ENCODE measurements around the gene OPRM1.

OPRM1 gene

GRCh38 chr6:154210678-154211077, 171.6 kb downstream of the OPRM1 start:
- H3K27me3 ChIP-seq (ENCODE audit: low read depth, low read length) = no peaks in the 10 kb centered on the region
- H3K9me3 ChIP-seq (ENCODE audit: control insufficient read depth in 1 of 2, low read length in 2 of 2) = no peaks in the 10 kb centered on the region
- no peak overlapping the region for H3K27ac ChIP-seq (ENCODE audit: low read length)
- H3K4me1 ChIP-seq (ENCODE audit: control insufficient read depth in 1 of 2, insufficient read depth in 2 of 2, low read length in 2 of 2) = no peaks in the 10 kb centered on the region
- no peaks in the 10 kb centered on the region for H3K36me3 ChIP-seq (ENCODE audit: control insufficient read depth in 1 of 2, insufficient read depth in 2 of 2, low read length in 2 of 2)
- no peak overlapping the region for H3K4me3 ChIP-seq (ENCODE audit: low read depth in 1 of 2, low read length in 2 of 2)

GRCh38 chr6:154213782-154214181, 174.7 kb downstream of the OPRM1 start:
- H3K36me3 ChIP-seq (ENCODE audit: control insufficient read depth in 1 of 2, insufficient read depth in 2 of 2, low read length in 2 of 2) = no peaks in the 10 kb centered on the region
- H3K4me3 ChIP-seq (ENCODE audit: low read depth in 1 of 2, low read length in 2 of 2) = no peak overlapping the region
- H3K27ac ChIP-seq (ENCODE audit: low read length) = no peak overlapping the region
- no peaks in the 10 kb centered on the region for H3K9me3 ChIP-seq (ENCODE audit: control insufficient read depth in 1 of 2, low read length in 2 of 2)
- no peaks in the 10 kb centered on the region for H3K27me3 ChIP-seq (ENCODE audit: low read depth, low read length)
- no peaks in the 10 kb centered on the region for H3K4me1 ChIP-seq (ENCODE audit: control insufficient read depth in 1 of 2, insufficient read depth in 2 of 2, low read length in 2 of 2)

- no peak overlapping the region for H3K27ac ChIP-seq (ENCODE audit: low read length)
These were observed 179.3 kb downstream of the OPRM1 start for GRCh38 chr6:154218301-154218700.

GRCh38 chr6:154218787-154219186, 179.7 kb downstream of the OPRM1 start:
- Histone ChIP-seq H3K4me3 (ENCODE audit: low read depth in 1 of 2, low read length in 2 of 2) (no peak overlapping the region), H3K36me3 (ENCODE audit: control insufficient read depth in 1 of 2, insufficient read depth in 2 of 2, low read length in 2 of 2) (no peaks in the 10 kb centered on the region), H3K9me3 (ENCODE audit: control insufficient read depth in 1 of 2, low read length in 2 of 2) (no peaks in the 10 kb centered on the region), H3K27ac (ENCODE audit: low read length) (no peak overlapping the region), H3K4me1 (ENCODE audit: control insufficient read depth in 1 of 2, insufficient read depth in 2 of 2, low read length in 2 of 2) (no peaks in the 10 kb centered on the region), H3K27me3 (ENCODE audit: low read depth, low read length) (no peaks in the 10 kb centered on the region)

More at GRCh38 chr6:154218301-154218700, 179.3 kb downstream of the OPRM1 start:
- no peaks in the 10 kb centered on the region for H3K9me3 ChIP-seq (ENCODE audit: control insufficient read depth in 1 of 2, low read length in 2 of 2)
- no peaks in the 10 kb centered on the region for H3K36me3 ChIP-seq (ENCODE audit: control insufficient read depth in 1 of 2, insufficient read depth in 2 of 2, low read length in 2 of 2)
- no peaks in the 10 kb centered on the region for H3K4me1 ChIP-seq (ENCODE audit: control insufficient read depth in 1 of 2, insufficient read depth in 2 of 2, low read length in 2 of 2)
- no peak overlapping the region for H3K4me3 ChIP-seq (ENCODE audit: low read depth in 1 of 2, low read length in 2 of 2)
- H3K27me3 ChIP-seq (ENCODE audit: low read depth, low read length) = no peaks in the 10 kb centered on the region

- Histone ChIP-seq H3K27me3 (ENCODE audit: low read depth, low read length) (no peaks in the 10 kb centered on the region), H3K36me3 (ENCODE audit: control insufficient read depth in 1 of 2, insufficient read depth in 2 of 2, low read length in 2 of 2) (no peaks in the 10 kb centered on the region), H3K9me3 (ENCODE audit: control insufficient read depth in 1 of 2, low read length in 2 of 2) (no peaks in the 10 kb centered on the region), H3K4me3 (ENCODE audit: low read depth in 1 of 2, low read length in 2 of 2) (no peak overlapping the region), H3K27ac (ENCODE audit: low read length) (no peak overlapping the region), H3K4me1 (ENCODE audit: control insufficient read depth in 1 of 2, insufficient read depth in 2 of 2, low read length in 2 of 2) (no peaks in the 10 kb centered on the region)
These were observed 180.2 kb downstream of the OPRM1 start for GRCh38 chr6:154219250-154219649.

- Histone ChIP-seq H3K27me3 (ENCODE audit: low read depth, low read length) (no peaks in the 10 kb centered on the region), H3K4me3 (ENCODE audit: low read depth in 1 of 2, low read length in 2 of 2) (no peak overlapping the region), H3K4me1 (ENCODE audit: control insufficient read depth in 1 of 2, insufficient read depth in 2 of 2, low read length in 2 of 2) (no peaks in the 10 kb centered on the region), H3K36me3 (ENCODE audit: control insufficient read depth in 1 of 2, insufficient read depth in 2 of 2, low read length in 2 of 2) (no peaks in the 10 kb centered on the region), H3K9me3 (ENCODE audit: control insufficient read depth in 1 of 2, low read length in 2 of 2) (no peaks in the 10 kb centered on the region), H3K27ac (ENCODE audit: low read length) (no peak overlapping the region)
These were observed 183.7 kb downstream of the OPRM1 start for GRCh38 chr6:154222716-154223115.

GRCh38 chr6:154223296-154223695, 184.3 kb downstream of the OPRM1 start:
- Histone ChIP-seq H3K4me3 (ENCODE audit: low read depth in 1 of 2, low read length in 2 of 2) (no peak overlapping the region), H3K4me1 (ENCODE audit: control insufficient read depth in 1 of 2, insufficient read depth in 2 of 2, low read length in 2 of 2) (no peaks in the 10 kb centered on the region), H3K9me3 (ENCODE audit: control insufficient read depth in 1 of 2, low read length in 2 of 2) (no peaks in the 10 kb centered on the region), H3K27me3 (ENCODE audit: low read depth, low read length) (no peaks in the 10 kb centered on the region), H3K27ac (ENCODE audit: low read length) (no peak overlapping the region), H3K36me3 (ENCODE audit: control insufficient read depth in 1 of 2, insufficient read depth in 2 of 2, low read length in 2 of 2) (no peaks in the 10 kb centered on the region)

- H3K4me3 ChIP-seq (ENCODE audit: low read depth in 1 of 2, low read length in 2 of 2) = no peak overlapping the region
- no peak overlapping the region for H3K27ac ChIP-seq (ENCODE audit: low read length)
- H3K9me3 ChIP-seq (ENCODE audit: control insufficient read depth in 1 of 2, low read length in 2 of 2) = no peaks in the 10 kb centered on the region
- H3K4me1 ChIP-seq (ENCODE audit: control insufficient read depth in 1 of 2, insufficient read depth in 2 of 2, low read length in 2 of 2) = no peaks in the 10 kb centered on the region
- H3K27me3 ChIP-seq (ENCODE audit: low read depth, low read length) = no peaks in the 10 kb centered on the region
- no peaks in the 10 kb centered on the region for H3K36me3 ChIP-seq (ENCODE audit: control insufficient read depth in 1 of 2, insufficient read depth in 2 of 2, low read length in 2 of 2)
These were observed 187.4 kb downstream of the OPRM1 start for GRCh38 chr6:154226461-154226860.

GRCh38 chr6:154227862-154228520, 189.0 kb downstream of the OPRM1 start:
- no peaks in the 10 kb centered on the region for H3K27me3 ChIP-seq (ENCODE audit: low read depth, low read length)
- H3K4me3 ChIP-seq (ENCODE audit: low read depth in 1 of 2, low read length in 2 of 2) = no peak overlapping the region
- no peaks in the 10 kb centered on the region for H3K4me1 ChIP-seq (ENCODE audit: control insufficient read depth in 1 of 2, insufficient read depth in 2 of 2, low read length in 2 of 2)
- H3K36me3 ChIP-seq (ENCODE audit: control insufficient read depth in 1 of 2, insufficient read depth in 2 of 2, low read length in 2 of 2) = no peaks in the 10 kb centered on the region
- no peaks in the 10 kb centered on the region for H3K9me3 ChIP-seq (ENCODE audit: control insufficient read depth in 1 of 2, low read length in 2 of 2)
- no peak overlapping the region for H3K27ac ChIP-seq (ENCODE audit: low read length)

GRCh38 chr6:154228521-154228905, 189.5 kb downstream of the OPRM1 start:
- Histone ChIP-seq H3K4me3 (ENCODE audit: low read depth in 1 of 2, low read length in 2 of 2) (no peak overlapping the region), H3K27ac (ENCODE audit: low read length) (no peak overlapping the region), H3K27me3 (ENCODE audit: low read depth, low read length) (no peaks in the 10 kb centered on the region), H3K9me3 (ENCODE audit: control insufficient read depth in 1 of 2, low read length in 2 of 2) (no peaks in the 10 kb centered on the region), H3K36me3 (ENCODE audit: control insufficient read depth in 1 of 2, insufficient read depth in 2 of 2, low read length in 2 of 2) (no peaks in the 10 kb centered on the region), H3K4me1 (ENCODE audit: control insufficient read depth in 1 of 2, insufficient read depth in 2 of 2, low read length in 2 of 2) (no peaks in the 10 kb centered on the region)

GRCh38 chr6:154229786-154230185, 190.7 kb downstream of the OPRM1 start:
- Histone ChIP-seq H3K36me3 (ENCODE audit: control insufficient read depth in 1 of 2, insufficient read depth in 2 of 2, low read length in 2 of 2) (no peaks in the 10 kb centered on the region), H3K4me3 (ENCODE audit: low read depth in 1 of 2, low read length in 2 of 2) (no peak overlapping the region), H3K27me3 (ENCODE audit: low read depth, low read length) (no peaks in the 10 kb centered on the region), H3K9me3 (ENCODE audit: control insufficient read depth in 1 of 2, low read length in 2 of 2) (no peaks in the 10 kb centered on the region), H3K27ac (ENCODE audit: low read length) (no peak overlapping the region), H3K4me1 (ENCODE audit: control insufficient read depth in 1 of 2, insufficient read depth in 2 of 2, low read length in 2 of 2) (no peaks in the 10 kb centered on the region)

GRCh38 chr6:154230393-154230792, 191.4 kb downstream of the OPRM1 start:
- Histone ChIP-seq H3K36me3 (ENCODE audit: control insufficient read depth in 1 of 2, insufficient read depth in 2 of 2, low read length in 2 of 2) (no peaks in the 10 kb centered on the region), H3K4me1 (ENCODE audit: control insufficient read depth in 1 of 2, insufficient read depth in 2 of 2, low read length in 2 of 2) (no peaks in the 10 kb centered on the region), H3K27ac (ENCODE audit: low read length) (no peak overlapping the region), H3K4me3 (ENCODE audit: low read depth in 1 of 2, low read length in 2 of 2) (no peak overlapping the region), H3K9me3 (ENCODE audit: control insufficient read depth in 1 of 2, low read length in 2 of 2) (no peaks in the 10 kb centered on the region), H3K27me3 (ENCODE audit: low read depth, low read length) (no peaks in the 10 kb centered on the region)

All from muscle layer of duodenum (tissue), 2 donors.